ENCODE results near the gene IRF2BP2. TPM values are rescaled to one million over a fixed set of nuclear protein-coding genes. Genes with fewer than 3 reads are reported as not detected.

Gene IRF2BP2
- total RNA-seq, 1 donor from 2014 or later: 83.0 TPM

- no peak overlapping the region for H3K27ac ChIP-seq (ENCODE audit: low read depth, low read length)
- no peaks in the 10 kb centered on the region for H3K27me3 ChIP-seq (ENCODE audit: control insufficient read depth in 3 of 3, insufficient read depth in 3 of 3, low read length in 3 of 3)
- H3K36me3 ChIP-seq (ENCODE audit: control insufficient read depth in 3 of 3, insufficient read depth in 3 of 3, low read length in 3 of 3): no peaks in the 10 kb centered on the region
These were observed 48.7 kb downstream of the IRF2BP2 start for GRCh38 chr1:234561319-234561718.

GRCh38 chr1:234559902-234560676 is 49.9 kb downstream of the IRF2BP2 start:
- no peak overlapping the region for H3K4me3 ChIP-seq (ENCODE audit: low read length in 3 of 3)
- no peaks in the 10 kb centered on the region for H3K27me3 ChIP-seq (ENCODE audit: control insufficient read depth in 3 of 3, insufficient read depth in 3 of 3, low read length in 3 of 3)
- no peak overlapping the region for H3K9ac ChIP-seq (ENCODE audit: low read depth in 1 of 3, low read length in 3 of 3)
- H3K27ac ChIP-seq (ENCODE audit: low read depth, low read length): no peak overlapping the region
- no peaks in the 10 kb centered on the region for H3K9me3 ChIP-seq (ENCODE audit: control insufficient read depth in 3 of 3, low read length in 3 of 3)
- H3K4me1 ChIP-seq (ENCODE audit: control insufficient read depth in 3 of 3, insufficient read depth in 3 of 3, low read length in 3 of 3): peaks cover 9 to 12% (median 12%) of the 10 kb centered on the region in 3 donors
- no peaks in the 10 kb centered on the region for H3K36me3 ChIP-seq (ENCODE audit: control insufficient read depth in 3 of 3, insufficient read depth in 3 of 3, low read length in 3 of 3)

More at GRCh38 chr1:234561319-234561718, 48.7 kb downstream of the IRF2BP2 start:
- H3K9ac ChIP-seq (ENCODE audit: low read depth in 1 of 3, low read length in 3 of 3): no peak overlapping the region
- peaks cover 12 to 16% (median 13%) of the 10 kb centered on the region in 3 donors for H3K4me1 ChIP-seq (ENCODE audit: control insufficient read depth in 3 of 3, insufficient read depth in 3 of 3, low read length in 3 of 3)
- H3K9me3 ChIP-seq (ENCODE audit: control insufficient read depth in 3 of 3, low read length in 3 of 3): no peaks in the 10 kb centered on the region
- H3K4me3 ChIP-seq (ENCODE audit: low read length in 3 of 3): no peak overlapping the region

- Histone ChIP-seq H3K27me3 (ENCODE audit: control insufficient read depth in 3 of 3, insufficient read depth in 3 of 3, low read length in 3 of 3) (no peaks in the 10 kb centered on the region), H3K36me3 (ENCODE audit: control insufficient read depth in 3 of 3, insufficient read depth in 3 of 3, low read length in 3 of 3) (no peaks in the 10 kb centered on the region), H3K27ac (ENCODE audit: low read depth, low read length) (no peak overlapping the region), H3K4me3 (ENCODE audit: low read length in 3 of 3) (no peak overlapping the region), H3K4me1 (ENCODE audit: control insufficient read depth in 3 of 3, insufficient read depth in 3 of 3, low read length in 3 of 3) (peaks cover 5 to 10% (median 10%) of the 10 kb centered on the region in 3 donors), H3K9ac (ENCODE audit: low read depth in 1 of 3, low read length in 3 of 3) (no peak overlapping the region), H3K9me3 (ENCODE audit: control insufficient read depth in 3 of 3, low read length in 3 of 3) (no peaks in the 10 kb centered on the region)
These were observed 50.7 kb downstream of the IRF2BP2 start for GRCh38 chr1:234559152-234559901.

GRCh38 chr1:234558330-234558836 is 51.6 kb downstream of the IRF2BP2 start:
- no peak overlapping the region for H3K9ac ChIP-seq (ENCODE audit: low read depth in 1 of 3, low read length in 3 of 3)
- no peak overlapping the region for H3K4me3 ChIP-seq (ENCODE audit: low read length in 3 of 3)
- no peak overlapping the region for H3K27ac ChIP-seq (ENCODE audit: low read depth, low read length)
- no peaks in the 10 kb centered on the region for H3K9me3 ChIP-seq (ENCODE audit: control insufficient read depth in 3 of 3, low read length in 3 of 3)
- H3K27me3 ChIP-seq (ENCODE audit: control insufficient read depth in 3 of 3, insufficient read depth in 3 of 3, low read length in 3 of 3): no peaks in the 10 kb centered on the region
- H3K4me1 ChIP-seq (ENCODE audit: control insufficient read depth in 3 of 3, insufficient read depth in 3 of 3, low read length in 3 of 3): peaks cover 4 to 10% (median 10%) of the 10 kb centered on the region in 3 donors
- no peaks in the 10 kb centered on the region for H3K36me3 ChIP-seq (ENCODE audit: control insufficient read depth in 3 of 3, insufficient read depth in 3 of 3, low read length in 3 of 3)

- Histone ChIP-seq H3K27ac (ENCODE audit: low read depth, low read length) (no peak overlapping the region), H3K36me3 (ENCODE audit: control insufficient read depth in 3 of 3, insufficient read depth in 3 of 3, low read length in 3 of 3) (no peaks in the 10 kb centered on the region), H3K4me1 (ENCODE audit: control insufficient read depth in 3 of 3, insufficient read depth in 3 of 3, low read length in 3 of 3) (peaks cover 0 to 6% (median 2%) of the 10 kb centered on the region in 3 donors), H3K9ac (ENCODE audit: low read depth in 1 of 3, low read length in 3 of 3) (no peak overlapping the region), H3K9me3 (ENCODE audit: control insufficient read depth in 3 of 3, low read length in 3 of 3) (no peaks in the 10 kb centered on the region), H3K27me3 (ENCODE audit: control insufficient read depth in 3 of 3, insufficient read depth in 3 of 3, low read length in 3 of 3) (no peaks in the 10 kb centered on the region), H3K4me3 (ENCODE audit: low read length in 3 of 3) (no peak overlapping the region)
These were observed 53.6 kb downstream of the IRF2BP2 start for GRCh38 chr1:234556245-234556943.

- Histone ChIP-seq H3K9ac (ENCODE audit: low read depth in 1 of 3, low read length in 3 of 3) (no peak overlapping the region), H3K36me3 (ENCODE audit: control insufficient read depth in 3 of 3, insufficient read depth in 3 of 3, low read length in 3 of 3) (no peaks in the 10 kb centered on the region), H3K27ac (ENCODE audit: low read depth, low read length) (no peak overlapping the region), H3K4me3 (ENCODE audit: low read length in 3 of 3) (no peak overlapping the region), H3K4me1 (ENCODE audit: control insufficient read depth in 3 of 3, insufficient read depth in 3 of 3, low read length in 3 of 3) (peaks cover 0 to 6% (median 2%) of the 10 kb centered on the region in 3 donors), H3K9me3 (ENCODE audit: control insufficient read depth in 3 of 3, low read length in 3 of 3) (no peaks in the 10 kb centered on the region), H3K27me3 (ENCODE audit: control insufficient read depth in 3 of 3, insufficient read depth in 3 of 3, low read length in 3 of 3) (no peaks in the 10 kb centered on the region)
These were observed 54.5 kb downstream of the IRF2BP2 start for GRCh38 chr1:234555390-234556024.

- Histone ChIP-seq H3K9me3 (ENCODE audit: control insufficient read depth in 3 of 3, low read length in 3 of 3) (no peaks in the 10 kb centered on the region), H3K4me3 (ENCODE audit: low read length in 3 of 3) (no peak overlapping the region), H3K4me1 (ENCODE audit: control insufficient read depth in 3 of 3, insufficient read depth in 3 of 3, low read length in 3 of 3) (peaks cover 0 to 6% (median 2%) of the 10 kb centered on the region in 3 donors), H3K36me3 (ENCODE audit: control insufficient read depth in 3 of 3, insufficient read depth in 3 of 3, low read length in 3 of 3) (no peaks in the 10 kb centered on the region), H3K27ac (ENCODE audit: low read depth, low read length) (no peak overlapping the region), H3K27me3 (ENCODE audit: control insufficient read depth in 3 of 3, insufficient read depth in 3 of 3, low read length in 3 of 3) (no peaks in the 10 kb centered on the region), H3K9ac (ENCODE audit: low read depth in 1 of 3, low read length in 3 of 3) (no peak overlapping the region)
These were observed 55.2 kb downstream of the IRF2BP2 start for GRCh38 chr1:234554698-234555311.
